OCI-LY7 (cell line): ENCODE results near the gene LLGL1.

Source experiments
- EZH2phosphoT487 ChIP-seq: fragments of 200-600 bp; sonication (generic); IDR thresholded peaks from 2 replicates; pipeline ENCODE4 v1.6.1; 2018; ENCODE audit warnings: low read depth, borderline replicate concordance, mild to moderate bottlenecking, mixed run types, antibody characterized with exemption, low read length, moderate library complexity, mixed read lengths
- TF ChIP-seq, protein P1 (sequence below): fragments of 200-600 bp; sonication (generic); conservative IDR thresholded peaks from 2 replicates; pipeline ENCODE4 v1.5.1; 2014; ENCODE audit warnings: mild to moderate bottlenecking, antibody characterized with exemption, low read length, moderate library complexity, mixed read lengths

DNA sequence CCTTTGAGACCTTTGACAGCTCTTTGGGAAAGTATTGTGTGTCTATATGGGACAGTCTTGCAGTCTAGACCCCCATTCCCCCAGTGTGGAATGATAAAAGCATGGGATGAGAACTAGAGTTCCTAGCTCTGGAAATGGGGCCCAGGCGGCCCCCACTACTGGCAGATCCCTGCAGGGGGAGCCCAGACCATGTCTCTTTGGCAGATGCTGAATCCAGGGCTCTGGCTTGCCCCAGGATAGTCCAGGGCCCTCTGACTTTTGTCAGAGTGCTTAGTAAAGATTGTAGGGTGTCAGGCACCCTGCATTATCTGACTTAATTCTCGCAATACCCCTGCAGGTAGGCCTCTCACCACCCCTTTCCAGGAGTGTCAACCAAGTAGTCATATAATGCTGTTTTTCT lies 33.5 kb upstream of the LLGL1 start:
- TF ChIP-seq, protein P1, sequence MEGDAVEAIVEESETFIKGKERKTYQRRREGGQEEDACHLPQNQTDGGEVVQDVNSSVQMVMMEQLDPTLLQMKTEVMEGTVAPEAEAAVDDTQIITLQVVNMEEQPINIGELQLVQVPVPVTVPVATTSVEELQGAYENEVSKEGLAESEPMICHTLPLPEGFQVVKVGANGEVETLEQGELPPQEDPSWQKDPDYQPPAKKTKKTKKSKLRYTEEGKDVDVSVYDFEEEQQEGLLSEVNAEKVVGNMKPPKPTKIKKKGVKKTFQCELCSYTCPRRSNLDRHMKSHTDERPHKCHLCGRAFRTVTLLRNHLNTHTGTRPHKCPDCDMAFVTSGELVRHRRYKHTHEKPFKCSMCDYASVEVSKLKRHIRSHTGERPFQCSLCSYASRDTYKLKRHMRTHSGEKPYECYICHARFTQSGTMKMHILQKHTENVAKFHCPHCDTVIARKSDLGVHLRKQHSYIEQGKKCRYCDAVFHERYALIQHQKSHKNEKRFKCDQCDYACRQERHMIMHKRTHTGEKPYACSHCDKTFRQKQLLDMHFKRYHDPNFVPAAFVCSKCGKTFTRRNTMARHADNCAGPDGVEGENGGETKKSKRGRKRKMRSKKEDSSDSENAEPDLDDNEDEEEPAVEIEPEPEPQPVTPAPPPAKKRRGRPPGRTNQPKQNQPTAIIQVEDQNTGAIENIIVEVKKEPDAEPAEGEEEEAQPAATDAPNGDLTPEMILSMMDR, result peak; percentile 60
- TF ChIP-seq EZH2phosphoT487, result no peak
